22Rv1 (cell line): ENCODE measurements around the gene ISCU.

Experiments
- ZFX ChIP-seq: fragments of 450-650 bp; IDR thresholded peaks from 2 replicates; pipeline ENCODE4 v1.6.1; 2017; ENCODE audit warnings: antibody characterized with exemption, borderline replicate concordance
- TF ChIP-seq, protein P1 (sequence below): fragments of 450-650 bp; IDR thresholded peaks from 2 replicates; pipeline ENCODE4 v1.5.1; 2017; ENCODE audit warnings: mild to moderate bottlenecking

DNA sequence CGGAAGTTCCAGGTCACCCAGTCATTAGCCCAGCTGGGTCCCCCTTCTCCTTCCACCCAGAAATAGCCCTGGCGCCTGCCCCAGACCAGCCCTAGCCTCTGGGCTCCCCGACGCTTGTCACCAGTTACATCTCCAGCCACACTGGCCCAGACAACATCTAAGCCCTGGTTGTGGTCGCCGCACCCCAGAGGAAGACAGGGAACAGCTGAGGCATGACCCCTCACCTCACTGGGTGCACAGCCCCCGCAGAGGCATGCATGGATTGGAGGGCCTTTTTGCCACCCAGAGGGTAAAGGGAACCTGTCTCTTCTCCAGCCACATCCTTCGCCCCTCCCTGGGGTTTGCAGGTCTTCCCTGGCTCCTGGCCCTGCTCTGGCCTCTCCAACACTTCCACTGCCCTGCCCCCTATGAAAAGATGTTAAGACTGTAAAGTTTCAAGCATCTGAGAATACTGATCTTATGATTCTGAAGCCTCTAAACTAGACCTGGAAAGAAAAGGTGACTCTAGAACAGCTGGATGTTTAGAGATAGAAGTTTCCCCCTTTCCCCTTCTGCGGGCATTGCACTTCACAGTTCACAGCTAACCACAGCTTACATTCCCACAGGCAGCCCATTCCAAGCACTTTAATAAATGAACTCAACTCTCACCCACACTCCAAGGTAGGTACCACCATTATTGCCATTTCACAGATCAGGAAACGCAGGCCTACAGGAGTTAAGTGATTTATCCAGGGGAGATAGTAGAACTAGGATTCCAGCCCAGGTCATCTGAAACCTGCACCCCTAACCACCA lies 20.8 kb downstream of the ISCU start:
- TF ChIP-seq, protein P1, sequence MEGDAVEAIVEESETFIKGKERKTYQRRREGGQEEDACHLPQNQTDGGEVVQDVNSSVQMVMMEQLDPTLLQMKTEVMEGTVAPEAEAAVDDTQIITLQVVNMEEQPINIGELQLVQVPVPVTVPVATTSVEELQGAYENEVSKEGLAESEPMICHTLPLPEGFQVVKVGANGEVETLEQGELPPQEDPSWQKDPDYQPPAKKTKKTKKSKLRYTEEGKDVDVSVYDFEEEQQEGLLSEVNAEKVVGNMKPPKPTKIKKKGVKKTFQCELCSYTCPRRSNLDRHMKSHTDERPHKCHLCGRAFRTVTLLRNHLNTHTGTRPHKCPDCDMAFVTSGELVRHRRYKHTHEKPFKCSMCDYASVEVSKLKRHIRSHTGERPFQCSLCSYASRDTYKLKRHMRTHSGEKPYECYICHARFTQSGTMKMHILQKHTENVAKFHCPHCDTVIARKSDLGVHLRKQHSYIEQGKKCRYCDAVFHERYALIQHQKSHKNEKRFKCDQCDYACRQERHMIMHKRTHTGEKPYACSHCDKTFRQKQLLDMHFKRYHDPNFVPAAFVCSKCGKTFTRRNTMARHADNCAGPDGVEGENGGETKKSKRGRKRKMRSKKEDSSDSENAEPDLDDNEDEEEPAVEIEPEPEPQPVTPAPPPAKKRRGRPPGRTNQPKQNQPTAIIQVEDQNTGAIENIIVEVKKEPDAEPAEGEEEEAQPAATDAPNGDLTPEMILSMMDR = no peak
- TF ChIP-seq ZFX = no peak
